HEK293T (cell line): ENCODE measurements around the gene OR1D5.

Experiments used
- BHLHE40 ChIP-seq: fragments of 450-650 bp; IDR thresholded peaks from 2 replicates; pipeline ENCODE4 v1.6.1; 2016; ENCODE audit warnings: mild to moderate bottlenecking, moderate library complexity, borderline replicate concordance
- FOXK2 ChIP-seq: fragments of 450-650 bp; IDR thresholded peaks from 2 replicates; pipeline ENCODE4 v1.6.1; 2016; ENCODE audit warnings: mild to moderate bottlenecking
- FOXM1 ChIP-seq: fragments of 450-650 bp; IDR thresholded peaks from 2 replicates; pipeline ENCODE4 v1.6.1; 2017; ENCODE audit warnings: mild to moderate bottlenecking, borderline replicate concordance
- HDGF ChIP-seq: fragments of 450-650 bp; IDR thresholded peaks from 2 replicates; pipeline ENCODE4 v1.6.1; 2017; ENCODE audit warnings: antibody characterized with exemption, borderline replicate concordance
- NFRKB ChIP-seq: fragments of 450-650 bp; IDR thresholded peaks from 2 replicates; pipeline ENCODE4 v1.6.1; 2016; ENCODE audit warnings: mild to moderate bottlenecking, moderate library complexity
- SP1 ChIP-seq: fragments of 450-650 bp; IDR thresholded peaks from 2 replicates; pipeline ENCODE4 v1.6.1; 2017
- SUZ12 ChIP-seq: fragments of 450-650 bp; IDR thresholded peaks from 2 replicates; pipeline ENCODE4 v1.6.1; 2016; ENCODE audit warnings: mild to moderate bottlenecking

DNA sequence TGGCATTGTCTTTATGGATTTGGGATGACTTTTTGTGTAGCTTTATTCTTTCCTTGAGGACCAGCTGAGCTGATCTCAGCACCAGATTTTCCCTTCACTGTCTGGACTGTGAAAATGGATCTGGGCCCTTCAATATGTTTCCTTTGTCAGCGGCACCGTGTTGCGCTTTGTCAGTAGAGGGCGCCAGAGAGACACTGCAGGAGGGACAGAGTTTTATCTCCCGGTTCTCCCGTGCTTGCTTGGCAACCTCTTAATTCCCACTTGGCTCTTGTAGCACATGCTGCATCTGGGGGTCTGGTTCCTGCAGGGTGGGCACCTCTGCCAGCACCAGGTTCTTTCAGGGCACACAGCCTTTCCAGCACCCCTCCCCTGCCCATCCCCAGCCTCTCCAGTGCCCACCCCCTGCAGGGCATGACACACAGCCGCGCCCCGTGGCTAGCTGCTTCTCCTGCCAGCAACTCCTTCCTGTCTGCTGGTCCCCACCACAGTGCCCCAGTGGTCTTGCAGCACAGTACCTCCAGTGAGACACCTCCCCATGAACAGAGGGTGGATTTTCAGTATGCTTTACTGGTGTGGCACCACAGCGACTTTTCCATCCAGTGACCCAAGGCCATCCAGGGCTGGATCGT, 19.6 kb downstream of the OR1D5 start:
- no peak for TF ChIP-seq FOXK2
- TF ChIP-seq BHLHE40: no peak
- no peak for TF ChIP-seq FOXM1
- no peak for TF ChIP-seq HDGF
- TF ChIP-seq SP1: no peak
- TF ChIP-seq NFRKB: no peak
- no peak for TF ChIP-seq SUZ12
